Measurements from ENCODE around the gene DYNC1LI2.
"Not testable (repeated sequence)": the region's sequence is repeated elsewhere in the genome, so short reads cannot be mapped to it uniquely, and the experiment has no call there.

Gene DYNC1LI2

GRCh38 chr16:66695935-66696668 is 55.3 kb downstream of the DYNC1LI2 start:
- Mint-ChIP-seq H3K4me3 (peak overlapping the region; percentile 81), H3K36me3 (no peaks in the 10 kb centered on the region), H3K4me1 (ENCODE audit: low read depth) (peaks cover 15% of the 10 kb centered on the region), H3K9me3 (ENCODE audit: low read depth) (no peaks in the 10 kb centered on the region), H3K27me3 (peaks cover 2% of the 10 kb centered on the region), H3K27ac (no peak overlapping the region)

GRCh38 chr16:66695471-66695934 is 55.9 kb downstream of the DYNC1LI2 start:
- H3K36me3 Mint-ChIP-seq: no peaks in the 10 kb centered on the region
- peaks cover 15% of the 10 kb centered on the region for H3K4me1 Mint-ChIP-seq (ENCODE audit: low read depth)
- H3K9me3 Mint-ChIP-seq (ENCODE audit: low read depth): no peaks in the 10 kb centered on the region
- H3K4me3 Mint-ChIP-seq: peak overlapping the region; percentile 81
- peaks cover 2% of the 10 kb centered on the region for H3K27me3 Mint-ChIP-seq
- peak overlapping the region; percentile 34 for H3K27ac Mint-ChIP-seq

DNA sequence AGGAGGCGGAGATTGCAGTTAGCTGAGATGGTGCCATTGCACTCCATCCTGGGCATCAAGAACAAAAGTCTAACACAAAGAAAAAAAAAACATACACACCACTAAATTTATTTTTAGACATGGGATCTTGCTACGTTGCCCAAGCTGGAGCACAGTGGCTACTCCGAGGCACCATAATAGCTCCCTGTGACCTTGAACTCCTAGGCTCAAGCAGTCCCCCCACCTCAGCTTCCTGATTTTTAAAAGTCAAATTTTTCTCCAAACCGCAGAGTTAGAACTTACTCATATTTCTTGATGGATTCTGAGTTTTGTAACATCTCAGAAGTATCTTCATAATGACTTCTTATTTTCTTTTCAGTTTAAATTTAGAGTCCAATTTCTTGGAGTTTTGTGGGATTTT is 58.3 kb downstream of the DYNC1LI2 start:
- peaks cover 15% of the 10 kb centered on the region for H3K4me1 Mint-ChIP-seq (ENCODE audit: low read depth)
- no peak overlapping the region for H3K4me3 Mint-ChIP-seq
- no peaks in the 10 kb centered on the region for H3K36me3 Mint-ChIP-seq
- no peak overlapping the region for H3K27ac Mint-ChIP-seq
- no peaks in the 10 kb centered on the region for H3K9me3 Mint-ChIP-seq (ENCODE audit: low read depth)
- H3K27me3 Mint-ChIP-seq: peaks cover 2% of the 10 kb centered on the region

DNA sequence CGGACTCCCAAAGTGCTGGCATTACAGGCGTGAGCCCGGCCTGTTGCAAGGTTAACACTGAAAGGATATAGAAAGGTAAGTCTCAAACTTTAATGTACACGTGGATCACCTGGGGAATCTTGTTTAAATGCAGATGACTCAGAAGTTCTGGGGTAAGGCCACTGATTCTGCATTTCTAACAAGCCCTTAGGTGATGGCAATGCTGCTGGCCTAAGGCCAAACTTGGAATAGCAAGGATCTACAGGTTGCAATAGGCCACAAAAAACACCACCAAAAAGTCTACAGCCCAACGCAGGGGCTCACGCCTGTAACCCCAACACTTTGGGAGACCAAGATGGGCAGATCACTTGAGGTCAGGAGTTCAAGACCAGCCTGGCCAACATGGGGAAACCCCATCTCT is 59.1 kb downstream of the DYNC1LI2 start:
- peaks cover 2% of the 10 kb centered on the region for H3K27me3 Mint-ChIP-seq
- H3K4me1 Mint-ChIP-seq (ENCODE audit: low read depth): peaks cover 14% of the 10 kb centered on the region
- no peak overlapping the region for H3K27ac Mint-ChIP-seq
- H3K36me3 Mint-ChIP-seq: no peaks in the 10 kb centered on the region
- H3K9me3 Mint-ChIP-seq (ENCODE audit: low read depth): no peaks in the 10 kb centered on the region
- H3K4me3 Mint-ChIP-seq: no peak overlapping the region

- Mint-ChIP-seq H3K9me3 (ENCODE audit: low read depth) (no peaks in the 10 kb centered on the region), H3K36me3 (no peaks in the 10 kb centered on the region), H3K27me3 (peaks cover 2% of the 10 kb centered on the region), H3K4me3 (no peak overlapping the region), H3K4me1 (ENCODE audit: low read depth) (peaks cover 12% of the 10 kb centered on the region), H3K27ac (no peak overlapping the region)
Measured at GRCh38 chr16:66691234-66691633, 60.2 kb downstream of the DYNC1LI2 start.

GRCh38 chr16:66690106-66690847 is 61.1 kb downstream of the DYNC1LI2 start:
- H3K9me3 Mint-ChIP-seq (ENCODE audit: low read depth): no peaks in the 10 kb centered on the region
- H3K27ac Mint-ChIP-seq: no peak overlapping the region
- H3K4me1 Mint-ChIP-seq (ENCODE audit: low read depth): peaks cover 7% of the 10 kb centered on the region
- H3K4me3 Mint-ChIP-seq: no peak overlapping the region
- H3K27me3 Mint-ChIP-seq: peaks cover 2% of the 10 kb centered on the region
- H3K36me3 Mint-ChIP-seq: no peaks in the 10 kb centered on the region

DNA sequence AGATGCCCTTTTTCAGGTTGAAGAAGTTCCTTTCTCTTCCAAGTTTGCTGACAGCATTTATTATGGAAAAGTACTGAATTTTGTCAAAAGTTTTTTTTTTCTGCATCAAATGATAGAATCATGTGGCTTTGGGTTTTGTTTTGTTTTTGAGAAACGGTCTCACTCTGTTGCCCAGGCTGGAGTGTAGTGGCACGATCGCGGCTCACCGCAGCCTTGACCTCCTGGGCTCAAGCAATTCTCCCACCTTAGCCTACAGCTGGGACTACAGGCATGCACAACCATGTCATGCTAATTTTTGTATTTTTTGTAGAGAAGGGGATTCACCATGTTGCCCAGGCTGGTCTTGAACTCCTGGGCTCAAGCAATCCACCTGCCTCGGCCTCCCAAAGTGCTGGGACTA is 62.1 kb downstream of the DYNC1LI2 start:
- Mint-ChIP-seq H3K27me3 (no peaks in the 10 kb centered on the region), H3K4me3 (no peak overlapping the region), H3K27ac (no peak overlapping the region), H3K9me3 (ENCODE audit: low read depth) (no peaks in the 10 kb centered on the region), H3K36me3 (no peaks in the 10 kb centered on the region), H3K4me1 (ENCODE audit: low read depth) (no peaks in the 10 kb centered on the region)

DNA sequence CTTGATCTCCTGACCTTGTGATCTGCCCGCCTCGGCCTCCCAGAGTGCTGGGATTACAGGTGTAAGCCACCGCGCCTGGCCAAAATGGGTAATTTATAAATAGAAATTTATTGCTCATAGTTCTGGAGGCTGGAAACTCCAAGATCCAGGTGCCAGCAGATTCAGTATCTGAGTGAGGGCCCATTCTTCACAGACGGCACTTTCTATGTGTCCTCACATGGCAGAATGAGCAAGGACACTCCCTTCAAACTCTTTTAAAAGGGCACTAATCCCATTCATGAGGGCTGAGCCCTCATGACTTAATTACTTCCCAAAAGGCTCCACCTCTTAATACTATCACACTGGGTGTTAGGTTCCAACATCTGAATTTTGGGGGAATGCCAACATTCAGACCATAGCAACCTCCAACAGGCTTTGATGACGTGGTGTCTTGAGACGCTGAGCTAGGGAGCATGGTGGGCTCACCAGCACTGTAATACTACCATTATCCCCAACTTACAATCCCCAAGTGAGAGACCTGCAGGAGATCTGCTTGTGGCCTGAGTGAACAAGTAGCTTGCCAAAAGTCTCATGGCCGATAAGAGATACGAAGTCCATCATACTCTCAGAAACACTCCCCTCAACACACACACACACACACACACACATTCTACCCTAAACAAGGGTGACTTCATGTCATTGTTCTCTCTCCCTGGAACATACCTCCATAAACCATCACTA is 63.3 kb downstream of the DYNC1LI2 start:
- Mint-ChIP-seq H3K4me1 (ENCODE audit: low read depth) (no peaks in the 10 kb centered on the region), H3K9me3 (ENCODE audit: low read depth) (no peaks in the 10 kb centered on the region), H3K27me3 (no peaks in the 10 kb centered on the region), H3K27ac (no peak overlapping the region), H3K4me3 (no peak overlapping the region), H3K36me3 (no peaks in the 10 kb centered on the region)

GRCh38 chr16:66685501-66686115 is 65.8 kb downstream of the DYNC1LI2 start:
- H3K9me3 Mint-ChIP-seq (ENCODE audit: low read depth); H3K4me1 Mint-ChIP-seq (ENCODE audit: low read depth); H3K4me3 Mint-ChIP-seq; H3K27ac Mint-ChIP-seq; H3K36me3 Mint-ChIP-seq; H3K27me3 Mint-ChIP-seq: not testable (repeated sequence)

- Mint-ChIP-seq H3K36me3 (no peaks in the 10 kb centered on the region), H3K4me1 (ENCODE audit: low read depth) (no peaks in the 10 kb centered on the region), H3K27ac (no peak overlapping the region), H3K9me3 (ENCODE audit: low read depth) (no peaks in the 10 kb centered on the region), H3K4me3 (no peak overlapping the region), H3K27me3 (no peaks in the 10 kb centered on the region)
Measured at GRCh38 chr16:66682271-66682670, 69.1 kb downstream of the DYNC1LI2 start.

GRCh38 chr16:66681676-66682075 is 69.7 kb downstream of the DYNC1LI2 start:
- no peaks in the 10 kb centered on the region for H3K36me3 Mint-ChIP-seq
- H3K4me3 Mint-ChIP-seq: no peak overlapping the region
- no peaks in the 10 kb centered on the region for H3K9me3 Mint-ChIP-seq (ENCODE audit: low read depth)
- H3K27me3 Mint-ChIP-seq: no peaks in the 10 kb centered on the region
- no peaks in the 10 kb centered on the region for H3K4me1 Mint-ChIP-seq (ENCODE audit: low read depth)
- H3K27ac Mint-ChIP-seq: no peak overlapping the region

DNA sequence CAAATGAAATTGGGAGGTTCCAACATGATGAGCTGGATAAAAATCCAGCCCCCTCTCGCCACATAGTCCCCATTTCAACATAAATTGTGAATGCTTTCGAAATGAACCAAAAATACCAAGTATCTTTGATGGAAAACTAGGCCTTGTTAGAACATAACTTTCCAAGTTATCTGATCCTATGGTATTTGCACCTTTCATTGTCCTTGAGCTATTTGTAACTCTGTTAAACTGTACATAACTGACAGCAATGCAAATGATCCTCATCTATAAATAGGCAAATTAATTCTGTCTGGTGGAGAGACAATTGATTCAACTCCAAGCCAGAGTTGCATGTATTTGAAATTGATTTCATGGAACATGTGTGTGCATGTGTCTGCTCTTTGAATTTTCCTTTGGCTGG is 73.1 kb downstream of the DYNC1LI2 start:
- Mint-ChIP-seq H3K36me3 (no peaks in the 10 kb centered on the region), H3K4me1 (ENCODE audit: low read depth) (no peaks in the 10 kb centered on the region), H3K9me3 (ENCODE audit: low read depth) (no peaks in the 10 kb centered on the region), H3K27ac (no peak overlapping the region), H3K27me3 (no peaks in the 10 kb centered on the region), H3K4me3 (no peak overlapping the region)

DNA sequence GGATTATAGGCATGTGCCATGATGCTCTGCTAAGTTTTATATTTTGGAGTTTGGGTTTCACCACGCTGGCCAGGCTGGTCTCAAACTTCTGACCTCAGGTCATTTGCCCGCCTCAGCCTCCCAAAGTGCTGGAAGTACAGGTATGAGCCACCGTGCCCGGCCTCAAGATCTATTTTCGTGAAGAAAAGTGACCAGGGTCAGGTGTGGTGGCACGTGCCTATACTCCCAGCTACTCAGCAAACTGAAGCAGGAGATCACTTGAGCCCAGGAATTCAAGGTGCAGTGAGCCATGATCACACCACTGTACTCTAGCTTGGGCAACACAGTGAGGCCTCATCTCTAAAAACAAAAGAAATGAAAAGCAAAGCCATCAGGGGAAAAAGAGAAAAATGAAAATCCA is 73.6 kb downstream of the DYNC1LI2 start:
- no peaks in the 10 kb centered on the region for H3K4me1 Mint-ChIP-seq (ENCODE audit: low read depth)
- no peak overlapping the region for H3K27ac Mint-ChIP-seq
- no peaks in the 10 kb centered on the region for H3K27me3 Mint-ChIP-seq
- no peaks in the 10 kb centered on the region for H3K36me3 Mint-ChIP-seq
- no peak overlapping the region for H3K4me3 Mint-ChIP-seq
- H3K9me3 Mint-ChIP-seq (ENCODE audit: low read depth): no peaks in the 10 kb centered on the region

DNA sequence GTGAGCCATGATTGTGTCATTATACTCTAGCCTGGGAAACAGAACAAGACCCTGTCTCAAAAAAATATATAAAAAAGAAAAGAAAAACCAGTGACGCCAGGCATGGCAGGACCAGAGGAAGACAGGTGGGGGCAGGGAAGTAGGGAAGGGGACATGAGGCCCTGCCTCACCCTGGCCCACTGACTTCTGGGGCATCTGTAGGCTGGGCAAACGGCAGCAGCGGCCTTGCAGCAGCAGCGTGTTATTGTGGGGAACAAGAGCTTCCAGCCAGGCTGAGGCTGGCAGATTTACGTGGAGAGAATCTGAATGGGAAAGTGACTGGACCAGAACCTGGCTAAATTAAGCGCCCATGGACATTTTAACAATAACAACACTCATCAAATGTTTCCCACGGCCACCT is 74.2 kb downstream of the DYNC1LI2 start:
- Mint-ChIP-seq H3K4me1 (ENCODE audit: low read depth) (no peaks in the 10 kb centered on the region), H3K27ac (no peak overlapping the region), H3K9me3 (ENCODE audit: low read depth) (no peaks in the 10 kb centered on the region), H3K27me3 (no peaks in the 10 kb centered on the region), H3K36me3 (no peaks in the 10 kb centered on the region), H3K4me3 (no peak overlapping the region)

- H3K27me3 Mint-ChIP-seq: no peaks in the 10 kb centered on the region
- H3K27ac Mint-ChIP-seq: no peak overlapping the region
- H3K4me3 Mint-ChIP-seq: no peak overlapping the region
- no peaks in the 10 kb centered on the region for H3K36me3 Mint-ChIP-seq
- no peaks in the 10 kb centered on the region for H3K9me3 Mint-ChIP-seq (ENCODE audit: low read depth)
- no peaks in the 10 kb centered on the region for H3K4me1 Mint-ChIP-seq (ENCODE audit: low read depth)
Measured at GRCh38 chr16:66676599-66676998, 74.8 kb downstream of the DYNC1LI2 start.

All from activated naive CD8-positive, alpha-beta T cell (primary cell).